Prostate gland (tissue), 2 donors: Measurements from ENCODE around the gene NR1H2. TPM values are rescaled to one million over a fixed set of nuclear protein-coding genes. Genes with fewer than 3 reads are reported as not detected.

Source experiments
- DNase-seq: peaks from one replicate; pipeline ENCODE4 v3.0.0-alpha.2; 2019; ENCODE audit warnings: low spot score
- H3K27ac ChIP-seq, 2 donors: fragments of 200-600 bp; sonication (generic); 2 replicates each; pipeline ENCODE4 v1.5.1; 2017 to 2019
- H3K27me3 ChIP-seq: fragments of 200-600 bp; sonication (generic); replicated peaks from 2 replicates; pipeline ENCODE4 v1.5.1; 2019; ENCODE audit not compliant: insufficient read depth
- H3K36me3 ChIP-seq, 2 donors: fragments of 200-600 bp; sonication (generic); 1 replicate in 1 of 2; 2 replicates in 1 of 2; pipeline versions ENCODE4 v1.5.1 to v1.8.1; 2017 to 2019
- H3K4me1 ChIP-seq: fragments of 200-600 bp; sonication (generic); replicated peaks from 2 replicates; pipeline ENCODE4 v1.5.1; 2019
- H3K4me3 ChIP-seq, 2 donors: fragments of 200-600 bp; sonication (generic); 2 replicates each; pipeline ENCODE4 v1.5.1; 2017 to 2019
- H3K9me3 ChIP-seq: fragments of 200-600 bp; sonication (generic); 2 replicates; pipeline ENCODE4 v1.5.1; 2017
- POLR2A ChIP-seq: fragments of 450-650 bp; IDR thresholded peaks from one replicate; pipeline ENCODE4 v1.6.1; 2016; ENCODE audit warnings: antibody characterized with exemption, mild to moderate bottlenecking
- POLR2AphosphoS5 ChIP-seq: sonication (generic); formaldehyde crosslinking; IDR thresholded peaks from one replicate; pipeline ENCODE4 v1.6.1; 2017; ENCODE audit warnings: antibody characterized with exemption
- WGBS: methylation state at CpG from one replicate; pipeline ENCODE4 v1.1.5; 2018; 5-methylcytosine and 5-hydroxymethylcytosine counted together
- intact Hi-C: fragments of 100-400 bp; cut with DNase I; formaldehyde crosslinking; loops from one replicate; pipeline ENCODE4 v1.14.2; 2022
- total RNA-seq, 2 donors: library from RNA; depleted of rRNA; stranded (reverse); fragments of >200 nt; gene quantifications; one replicate each; pipeline ENCODE4 v1.1.0, GENCODE V29; 2016
- TF ChIP-seq, protein P1 (sequence below), 4 experiments: fragments of 200-600 bp in 2 of 4; fragments of 450-650 bp in 2 of 4; sonication (generic) in 2 of 4; IDR thresholded peaks; 1 replicate in 3 of 4; 2 replicates in 1 of 4; pipeline ENCODE4 v1.5.1; 2016 to 2019; ENCODE audit warnings: antibody characterized with exemption in 4 of 4, mild to moderate bottlenecking in 2 of 4, moderate library complexity in 2 of 4

The NR1H2 gene
- total RNA-seq, 2 donors from 2014 or later: 110 to 129 TPM

DNA sequence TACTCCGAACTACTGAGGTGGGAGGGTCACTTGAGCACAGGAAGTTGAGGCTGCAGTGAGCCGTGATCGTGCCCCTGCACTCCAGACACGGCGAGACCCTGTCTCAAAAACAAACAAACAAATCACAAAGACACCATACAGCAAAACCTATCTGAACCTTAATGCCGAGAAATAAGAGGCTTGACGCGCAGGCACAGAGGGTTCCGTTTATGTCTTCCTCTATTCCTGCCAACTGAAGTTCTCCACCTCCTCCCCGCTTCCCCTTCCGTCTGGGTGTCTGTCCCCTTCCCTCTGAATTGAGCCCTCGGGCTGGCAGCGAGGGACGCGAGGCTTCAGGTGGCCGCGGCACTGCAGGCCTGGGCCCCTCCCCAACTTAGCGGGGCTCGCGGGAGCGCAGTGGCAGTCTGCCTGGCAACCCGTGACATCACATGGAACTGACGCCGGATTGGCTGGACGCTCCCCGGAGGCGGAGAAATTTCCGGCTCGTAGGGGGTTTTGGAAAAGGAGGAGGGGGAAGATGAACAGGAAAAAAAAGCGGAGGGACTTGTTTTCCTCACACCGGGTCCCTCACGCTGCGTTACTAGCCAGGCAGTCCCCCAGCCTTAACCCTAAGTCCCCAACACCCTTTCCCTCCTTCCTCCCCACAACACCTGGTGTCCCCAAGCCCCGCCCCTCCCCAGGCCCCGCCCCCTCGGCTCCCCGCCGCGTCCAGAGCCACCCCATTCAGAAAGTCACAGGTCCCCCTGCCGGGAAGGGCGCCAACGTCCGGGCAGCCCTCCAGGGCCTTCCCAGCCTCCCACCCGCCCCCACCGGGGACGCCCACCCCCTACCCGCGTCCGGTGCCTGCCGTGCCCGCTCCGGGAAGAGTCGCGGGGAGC is 55.3 kb downstream of the NR1H2 start:
- intact Hi-C loops: no loop called here

DNA sequence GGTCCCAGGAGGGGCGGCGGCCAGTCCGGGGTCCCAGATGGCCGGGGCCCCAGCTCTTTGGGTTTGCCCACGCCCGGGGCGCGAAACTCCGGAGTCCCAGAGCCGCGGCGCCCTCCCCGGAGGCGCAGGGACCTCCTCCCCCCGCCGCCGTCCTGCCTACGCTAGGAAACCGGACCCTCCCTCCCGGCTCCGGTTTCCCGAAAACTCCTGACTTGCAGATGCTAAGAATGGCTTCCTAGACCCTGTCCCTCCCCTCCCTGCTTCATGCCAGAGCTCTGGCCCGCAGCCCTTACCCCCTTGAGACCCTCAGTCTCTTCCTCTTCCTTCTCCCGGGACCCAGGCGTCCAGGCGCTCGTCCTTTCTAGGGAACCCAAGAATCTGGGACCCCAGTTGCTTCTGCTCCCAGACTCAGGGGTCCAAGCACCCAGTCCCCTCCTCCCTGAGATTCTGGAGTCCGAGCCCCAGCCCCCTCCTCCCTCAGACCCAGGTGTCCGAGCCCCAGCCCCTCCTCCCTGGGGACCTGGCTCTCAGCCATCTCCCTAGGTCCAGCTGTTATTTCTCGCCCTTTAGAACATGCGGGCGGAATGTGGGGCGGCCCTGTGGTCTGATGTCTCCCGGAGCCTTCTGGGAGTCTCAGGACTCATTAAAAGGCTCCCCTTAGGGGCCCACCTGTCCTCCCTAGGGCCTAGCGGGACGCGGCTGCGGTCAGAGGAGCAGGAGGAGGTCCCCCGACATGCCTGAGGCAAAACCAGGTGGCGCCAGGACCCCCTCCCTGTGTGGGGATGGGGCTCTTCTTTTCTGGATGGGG is 56.2 kb downstream of the NR1H2 start, which contains the start of gene MYBPC2:
MYBPC2 (plus strand) TSS at position 672 of the 808 bp plus-strand sequence; CDS start at position 734, 62 bp downstream.
- intact Hi-C loops: no loop called here
- Histone ChIP-seq H3K27me3 (no peaks in the 10 kb centered on the region), H3K27ac (peak within 1 kb of the TSS; percentile 62 to 67), H3K9me3 (no peaks in the 10 kb centered on the region), H3K36me3 (no peaks in the 10 kb centered on the region), H3K4me1 (no peaks in the 10 kb centered on the region), H3K4me3 (peak within 1 kb of the TSS; percentile 55 to 66)
- TF ChIP-seq POLR2AphosphoS5 (no peak), POLR2A (no peak)
- TF ChIP-seq, protein P1, sequence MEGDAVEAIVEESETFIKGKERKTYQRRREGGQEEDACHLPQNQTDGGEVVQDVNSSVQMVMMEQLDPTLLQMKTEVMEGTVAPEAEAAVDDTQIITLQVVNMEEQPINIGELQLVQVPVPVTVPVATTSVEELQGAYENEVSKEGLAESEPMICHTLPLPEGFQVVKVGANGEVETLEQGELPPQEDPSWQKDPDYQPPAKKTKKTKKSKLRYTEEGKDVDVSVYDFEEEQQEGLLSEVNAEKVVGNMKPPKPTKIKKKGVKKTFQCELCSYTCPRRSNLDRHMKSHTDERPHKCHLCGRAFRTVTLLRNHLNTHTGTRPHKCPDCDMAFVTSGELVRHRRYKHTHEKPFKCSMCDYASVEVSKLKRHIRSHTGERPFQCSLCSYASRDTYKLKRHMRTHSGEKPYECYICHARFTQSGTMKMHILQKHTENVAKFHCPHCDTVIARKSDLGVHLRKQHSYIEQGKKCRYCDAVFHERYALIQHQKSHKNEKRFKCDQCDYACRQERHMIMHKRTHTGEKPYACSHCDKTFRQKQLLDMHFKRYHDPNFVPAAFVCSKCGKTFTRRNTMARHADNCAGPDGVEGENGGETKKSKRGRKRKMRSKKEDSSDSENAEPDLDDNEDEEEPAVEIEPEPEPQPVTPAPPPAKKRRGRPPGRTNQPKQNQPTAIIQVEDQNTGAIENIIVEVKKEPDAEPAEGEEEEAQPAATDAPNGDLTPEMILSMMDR (IDR thresholded peaks at IDR 0.05): no peak
- no peak for DNase-seq
- 8% methylated on average over 40 of the region's 40 CpGs for WGBS

More for the DNA sequence above, 55.3 kb downstream of the NR1H2 start:
- peak; percentile 86 for DNase-seq
- Histone ChIP-seq H3K9me3 (no peaks in the 10 kb centered on the region), H3K27ac (peak overlapping the region; percentile 62 to 67), H3K4me3 (peak overlapping the region; percentile 55 to 66), H3K36me3 (no peaks in the 10 kb centered on the region), H3K4me1 (no peaks in the 10 kb centered on the region), H3K27me3 (no peaks in the 10 kb centered on the region)
- peak; percentile 52 for TF ChIP-seq POLR2A
- TF ChIP-seq POLR2AphosphoS5: peak; percentile 55
- TF ChIP-seq, protein P1 (IDR thresholded peaks at IDR 0.05): no peak
- WGBS: 2% methylated on average over 41 of the region's 54 CpGs

Other genes starting within 250 kb of the NR1H2 start
- gene IZUMO2, start 213.2 kb upstream of the NR1H2 start, total RNA-seq: 1 to 10 TPM in 1 of 2 donors, not detected in 1; 1.1 TPM
- gene MYH14, start 172.8 kb upstream of the NR1H2 start, total RNA-seq: 10 to 100 TPM; 27.0 to 31.5 TPM
- gene KCNC3, start 47.1 kb upstream of the NR1H2 start, total RNA-seq: 10 to 100 TPM in 1 of 2 donors, 1 to 10 TPM in 1; 3.6 to 10.6 TPM
- 1 to 10 TPM in 1 of 2 donors, under 1 TPM in 1; 0.85 to 5.0 TPM for gene NAPSA, start 10.8 kb upstream of the NR1H2 start, total RNA-seq
- gene POLD1, start 7.9 kb downstream of the NR1H2 start, total RNA-seq: 10 to 100 TPM; 15.6 to 35.7 TPM
- not detected for gene SPIB, start 42.5 kb downstream of the NR1H2 start, total RNA-seq
- gene MYBPC2, start 56.4 kb downstream of the NR1H2 start, total RNA-seq: under 1 TPM; 0.09 to 0.34 TPM
- 100 to 1,000 TPM; 135 to 286 TPM for gene EMC10, start 100.0 kb downstream of the NR1H2 start, total RNA-seq
- gene GARIN5A, start 100.4 kb downstream of the NR1H2 start, total RNA-seq: 10 to 100 TPM in 1 of 2 donors, 1 to 10 TPM in 1; 5.9 to 16.8 TPM
- gene JOSD2, start 134.7 kb downstream of the NR1H2 start, total RNA-seq: 10 to 100 TPM; 29.4 to 31.7 TPM
- gene ASPDH, start 137.5 kb downstream of the NR1H2 start, total RNA-seq: not detected
- gene LRRC4B, start 192.0 kb downstream of the NR1H2 start, total RNA-seq: 1 to 10 TPM; 5.6 to 7.9 TPM